ENCODE results near the gene CCDC15.
"Not testable (repeated sequence)": the region's sequence is repeated elsewhere in the genome, so short reads cannot be mapped to it uniquely, and the experiment has no call there.

CCDC15 gene

DNA sequence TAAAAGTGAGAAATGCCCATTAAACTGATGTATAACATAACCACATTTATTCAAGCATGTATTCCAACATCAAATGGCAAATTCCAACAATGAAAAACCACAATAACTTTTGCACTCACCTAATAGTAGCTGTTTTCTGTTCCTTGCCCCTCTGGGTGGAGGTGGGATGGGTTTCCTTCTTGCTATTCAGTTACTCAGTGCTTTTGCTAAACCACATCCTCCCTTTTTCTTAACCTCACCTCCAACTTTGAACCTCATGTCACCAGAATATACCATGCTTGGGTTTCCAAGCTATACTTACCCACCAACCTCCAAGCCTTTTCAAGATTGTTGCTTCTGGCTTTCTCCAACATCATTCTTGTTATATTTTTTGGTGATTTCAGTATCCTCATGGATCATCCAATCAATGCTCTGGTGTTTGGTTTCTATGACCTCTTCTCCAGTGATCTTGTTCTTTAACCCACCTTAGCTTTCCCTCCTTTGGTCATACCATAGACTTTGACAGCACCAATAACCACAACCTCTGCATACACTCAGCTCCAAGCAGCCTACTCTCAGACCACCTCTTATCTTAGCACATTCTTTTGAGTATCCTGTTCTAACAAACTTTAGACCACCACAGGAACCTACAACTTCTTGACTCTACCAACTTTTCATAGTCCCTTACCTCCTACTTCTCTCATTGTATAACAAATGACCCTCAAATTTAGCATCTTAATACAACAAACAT lies 3.2 kb upstream of the CCDC15 start:
- no peak for DNase-seq (ENCODE audit: low spot score)
- TF ChIP-seq, protein P1, sequence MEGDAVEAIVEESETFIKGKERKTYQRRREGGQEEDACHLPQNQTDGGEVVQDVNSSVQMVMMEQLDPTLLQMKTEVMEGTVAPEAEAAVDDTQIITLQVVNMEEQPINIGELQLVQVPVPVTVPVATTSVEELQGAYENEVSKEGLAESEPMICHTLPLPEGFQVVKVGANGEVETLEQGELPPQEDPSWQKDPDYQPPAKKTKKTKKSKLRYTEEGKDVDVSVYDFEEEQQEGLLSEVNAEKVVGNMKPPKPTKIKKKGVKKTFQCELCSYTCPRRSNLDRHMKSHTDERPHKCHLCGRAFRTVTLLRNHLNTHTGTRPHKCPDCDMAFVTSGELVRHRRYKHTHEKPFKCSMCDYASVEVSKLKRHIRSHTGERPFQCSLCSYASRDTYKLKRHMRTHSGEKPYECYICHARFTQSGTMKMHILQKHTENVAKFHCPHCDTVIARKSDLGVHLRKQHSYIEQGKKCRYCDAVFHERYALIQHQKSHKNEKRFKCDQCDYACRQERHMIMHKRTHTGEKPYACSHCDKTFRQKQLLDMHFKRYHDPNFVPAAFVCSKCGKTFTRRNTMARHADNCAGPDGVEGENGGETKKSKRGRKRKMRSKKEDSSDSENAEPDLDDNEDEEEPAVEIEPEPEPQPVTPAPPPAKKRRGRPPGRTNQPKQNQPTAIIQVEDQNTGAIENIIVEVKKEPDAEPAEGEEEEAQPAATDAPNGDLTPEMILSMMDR (IDR thresholded peaks at IDR 0.05; ENCODE audit: extremely low read depth, insufficient read depth, missing control alignments): no peak
- in situ Hi-C loops (cut with MboI; ENCODE audit: low pct_unique_long_range_greater_than_20kb, low sequenced_read_pairs, unreplicated experiment): loop anchor here (25.0 kb wide), 1 partner anchor 387 kb away; no protein-coding TSS in a partner anchor

DNA sequence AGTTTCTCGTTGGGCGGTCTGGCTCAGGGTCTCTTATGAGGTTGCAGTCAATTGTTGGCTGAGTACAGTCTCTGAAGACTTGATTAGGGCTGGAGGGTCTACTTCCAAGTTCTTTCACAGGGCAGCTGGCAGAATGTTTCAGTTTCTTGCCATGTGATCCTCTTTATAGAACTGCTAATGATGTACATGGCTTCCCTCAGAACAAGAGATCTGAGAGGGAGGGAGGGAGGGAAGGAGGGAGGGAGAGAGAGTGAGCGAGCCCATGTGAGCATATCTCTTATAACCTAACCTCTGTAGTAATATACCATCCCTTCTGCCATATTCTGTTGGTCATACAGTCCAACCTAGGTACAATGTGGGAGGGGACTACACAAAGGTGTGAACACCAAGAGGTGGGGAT lies 2.7 kb upstream of the CCDC15 start:
- in situ Hi-C loops (cut with MboI; ENCODE audit: low pct_unique_long_range_greater_than_20kb, low sequenced_read_pairs, unreplicated experiment): loop anchor here (25.0 kb wide), 1 partner anchor 386 kb away; no protein-coding TSS in a partner anchor
- TF ChIP-seq, protein P1 (IDR thresholded peaks at IDR 0.05; ENCODE audit: extremely low read depth, insufficient read depth, missing control alignments): no peak
- DNase-seq (ENCODE audit: low spot score): no peak

DNA sequence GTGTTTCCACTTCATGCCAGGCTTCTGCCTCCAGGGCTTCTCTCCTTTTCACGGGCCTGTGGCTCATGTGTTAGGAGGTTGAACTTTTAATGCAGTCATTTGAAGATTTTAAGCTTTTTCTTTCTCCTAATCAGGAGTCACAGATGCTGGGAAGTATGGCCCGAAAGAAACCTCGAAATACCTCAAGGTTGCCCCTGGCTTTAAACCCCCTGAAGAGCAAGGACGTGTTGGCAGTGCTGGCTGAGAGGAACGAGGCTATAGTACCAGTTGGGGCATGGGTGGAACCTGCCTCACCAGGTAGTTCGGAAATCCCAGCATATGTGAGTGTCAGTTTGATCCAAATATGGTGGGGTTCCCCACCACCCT lies 571 bp downstream of the CCDC15 start:
- TF ChIP-seq, protein P1 (IDR thresholded peaks at IDR 0.05; ENCODE audit: extremely low read depth, insufficient read depth, missing control alignments): no peak
- in situ Hi-C loops (cut with MboI; ENCODE audit: low pct_unique_long_range_greater_than_20kb, low sequenced_read_pairs, unreplicated experiment): loop anchor here (25.0 kb wide), 1 partner anchor 383 kb away; no protein-coding TSS in a partner anchor
- no peak for DNase-seq (ENCODE audit: low spot score)

DNA sequence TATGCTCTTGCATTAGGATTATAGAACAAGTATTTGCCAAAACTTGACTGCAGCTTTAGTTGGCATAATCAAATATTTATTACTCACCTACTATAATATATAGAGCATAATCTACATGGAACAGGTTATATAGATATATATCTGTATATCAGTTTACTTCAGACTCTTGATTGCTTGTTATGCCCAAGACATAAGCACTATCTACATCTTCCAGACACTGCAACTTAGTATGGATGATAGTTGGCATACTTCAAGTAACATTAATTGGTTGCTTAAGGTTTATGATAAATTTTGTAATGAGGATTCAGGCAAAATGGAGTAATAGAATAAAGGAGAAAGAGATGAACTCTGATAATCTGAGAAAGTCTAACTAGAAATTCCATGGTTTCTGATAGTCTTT lies 1.0 kb downstream of the CCDC15 start:
- in situ Hi-C loops (cut with MboI; ENCODE audit: low pct_unique_long_range_greater_than_20kb, low sequenced_read_pairs, unreplicated experiment): loop anchor here (25.0 kb wide), 1 partner anchor 382 kb away; no protein-coding TSS in a partner anchor
- no peak for DNase-seq (ENCODE audit: low spot score)
- TF ChIP-seq, protein P1 (IDR thresholded peaks at IDR 0.05; ENCODE audit: extremely low read depth, insufficient read depth, missing control alignments): no peak

DNA sequence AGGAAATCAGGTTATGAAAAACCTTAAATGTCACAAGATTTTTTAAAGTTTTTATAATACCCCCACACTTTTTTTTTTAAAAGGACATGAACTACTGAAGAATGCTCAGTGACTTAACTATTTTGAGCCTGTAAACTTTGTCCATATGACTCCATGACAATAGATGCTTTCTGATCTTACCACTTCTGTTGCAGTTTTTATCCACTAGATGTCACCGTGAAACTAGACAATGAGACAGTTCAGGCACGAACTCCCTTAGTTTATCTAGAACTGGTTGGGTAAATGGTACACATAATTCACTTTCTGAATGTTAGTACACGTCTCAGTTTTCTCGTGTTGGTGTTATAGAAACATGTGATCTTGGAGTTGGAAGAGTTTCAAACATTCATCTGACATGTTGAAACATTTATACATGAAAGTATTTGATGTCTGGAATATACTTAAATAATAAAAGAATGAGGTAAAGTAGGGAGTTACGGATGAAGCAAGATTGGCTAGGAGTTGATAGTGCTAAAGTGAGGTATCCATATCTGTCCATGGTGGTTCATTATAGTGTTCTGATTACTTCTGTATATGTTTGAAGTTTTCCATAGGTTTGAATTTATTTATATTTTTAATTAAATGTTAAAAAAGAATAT lies 8.1 kb downstream of the CCDC15 start:
- TF ChIP-seq, protein P1 (IDR thresholded peaks at IDR 0.05; ENCODE audit: extremely low read depth, insufficient read depth, missing control alignments): peak; percentile 70
- in situ Hi-C loops (cut with MboI; ENCODE audit: low pct_unique_long_range_greater_than_20kb, low sequenced_read_pairs, unreplicated experiment): loop anchor here (10.0 to 25.0 kb wide), 2 partner anchors 193 to 375 kb away; no protein-coding TSS in a partner anchor
- peak; percentile 67 for DNase-seq (ENCODE audit: low spot score)

DNA sequence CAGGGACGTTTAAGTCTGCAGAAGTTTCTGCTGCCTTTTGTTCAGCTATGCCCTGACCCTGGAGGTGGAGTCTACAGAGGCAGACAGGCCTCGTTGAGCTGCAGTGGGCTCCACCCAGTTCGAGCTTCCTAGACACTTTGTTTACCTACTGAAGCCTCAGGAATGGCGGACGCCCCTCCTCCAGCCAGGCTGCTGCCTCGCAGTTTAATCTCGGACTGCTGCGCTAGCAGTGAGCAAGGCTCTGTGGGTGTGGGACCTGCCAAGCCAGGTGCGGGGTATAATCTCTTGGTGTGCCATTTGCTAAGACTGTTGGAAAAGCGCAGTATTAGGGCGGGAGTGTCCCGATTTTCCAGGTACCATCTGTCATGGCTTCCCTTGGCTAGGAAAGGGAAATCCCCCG lies 14.2 kb downstream of the CCDC15 start:
- DNase-seq (ENCODE audit: low spot score): not testable (repeated sequence)
- in situ Hi-C loops (cut with MboI; ENCODE audit: low pct_unique_long_range_greater_than_20kb, low sequenced_read_pairs, unreplicated experiment): loop anchor here (10.0 to 25.0 kb wide), 2 partner anchors 187 to 369 kb away; no protein-coding TSS in a partner anchor

DNA sequence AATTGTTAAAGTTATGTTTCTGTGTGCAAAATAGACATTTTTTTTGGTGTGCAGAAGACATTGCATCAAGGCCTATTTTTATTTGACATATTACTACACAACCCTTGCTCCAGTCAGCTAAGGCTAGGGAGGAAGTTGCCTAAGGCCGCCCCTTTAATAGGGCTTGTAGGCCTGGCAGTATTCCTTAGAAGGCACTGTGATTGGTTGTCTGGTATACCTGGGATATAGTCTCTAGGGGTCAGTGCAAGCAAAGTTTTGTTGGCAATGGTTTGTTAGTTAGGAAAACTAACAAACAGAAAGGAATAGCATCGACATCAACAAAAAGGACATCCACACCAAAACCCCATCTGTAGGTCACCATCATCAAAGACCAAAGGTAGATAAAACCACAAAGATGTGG lies 16.9 kb downstream of the CCDC15 start:
- no peak for DNase-seq (ENCODE audit: low spot score)
- TF ChIP-seq, protein P1 (IDR thresholded peaks at IDR 0.05; ENCODE audit: extremely low read depth, insufficient read depth, missing control alignments): peak; percentile 27
- in situ Hi-C loops (cut with MboI; ENCODE audit: low pct_unique_long_range_greater_than_20kb, low sequenced_read_pairs, unreplicated experiment): loop anchor here (25.0 kb wide), 1 partner anchor 366 kb away; no protein-coding TSS in a partner anchor
